ENCODE data around the gene COL16A1.

The COL16A1 gene

DNA sequence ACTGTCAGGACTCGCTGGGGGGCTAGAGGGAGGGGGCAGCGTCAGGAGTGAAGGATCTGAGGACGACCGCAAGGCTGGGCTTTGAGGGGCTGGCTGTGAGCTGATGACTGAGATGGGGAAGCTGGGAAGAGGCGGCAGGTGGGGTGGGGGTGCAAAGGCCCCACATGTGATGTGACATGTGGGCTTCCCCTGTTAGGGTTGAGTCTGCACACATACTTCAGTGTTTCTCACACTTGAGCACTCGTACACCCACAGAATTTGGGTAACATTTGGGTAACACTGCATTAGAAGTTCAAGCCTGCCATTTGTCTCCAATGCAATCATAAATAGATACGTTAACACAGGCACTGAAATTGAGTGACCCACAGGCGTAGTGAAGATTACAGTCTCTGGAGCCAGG is 16.2 kb downstream of the COL16A1 start:
- DNase-seq (ENCODE audit: low spot score): no peak

DNA sequence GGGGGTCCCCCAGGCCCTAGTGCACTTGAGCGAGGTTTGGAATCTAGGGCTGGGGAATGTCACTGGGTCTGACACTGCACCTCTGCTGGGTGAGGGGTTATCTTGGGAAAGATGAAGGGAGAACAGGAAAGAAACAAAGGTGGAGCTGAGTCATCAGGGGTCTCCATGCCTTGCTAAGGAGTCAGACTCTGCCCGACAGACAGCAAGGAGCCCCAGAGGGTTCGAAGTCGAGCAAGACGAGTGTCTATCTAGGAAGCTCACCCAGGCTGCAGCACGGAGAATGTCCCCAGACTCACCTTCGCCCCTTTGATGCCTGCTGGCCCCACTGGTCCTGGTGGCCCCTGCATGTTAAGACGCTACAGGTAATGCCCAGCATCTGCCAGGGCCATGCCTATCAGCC is 18.0 kb downstream of the COL16A1 start:
- DNase-seq (ENCODE audit: low spot score): no peak

DNA sequence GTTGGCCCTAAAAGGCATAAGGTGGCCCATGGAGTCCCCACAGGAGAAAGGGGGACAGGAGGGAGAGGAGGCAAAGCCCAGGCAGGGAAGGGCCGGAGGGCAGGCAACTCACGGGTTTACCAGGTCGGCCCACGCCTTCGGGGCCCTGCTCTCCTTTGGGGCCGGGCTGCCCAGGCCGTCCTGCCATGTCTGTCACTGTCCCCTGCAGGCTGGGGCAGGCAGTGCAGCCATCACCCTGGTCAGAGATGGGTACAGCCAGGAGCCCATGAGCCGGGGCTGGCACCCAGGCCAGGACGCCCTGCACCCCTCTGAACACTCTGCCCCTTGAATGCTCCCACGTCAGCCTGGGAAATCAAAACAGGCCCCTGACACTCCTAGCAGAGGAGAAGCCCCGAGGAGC is 19.8 kb downstream of the COL16A1 start:
- no peak for DNase-seq (ENCODE audit: low spot score)

DNA sequence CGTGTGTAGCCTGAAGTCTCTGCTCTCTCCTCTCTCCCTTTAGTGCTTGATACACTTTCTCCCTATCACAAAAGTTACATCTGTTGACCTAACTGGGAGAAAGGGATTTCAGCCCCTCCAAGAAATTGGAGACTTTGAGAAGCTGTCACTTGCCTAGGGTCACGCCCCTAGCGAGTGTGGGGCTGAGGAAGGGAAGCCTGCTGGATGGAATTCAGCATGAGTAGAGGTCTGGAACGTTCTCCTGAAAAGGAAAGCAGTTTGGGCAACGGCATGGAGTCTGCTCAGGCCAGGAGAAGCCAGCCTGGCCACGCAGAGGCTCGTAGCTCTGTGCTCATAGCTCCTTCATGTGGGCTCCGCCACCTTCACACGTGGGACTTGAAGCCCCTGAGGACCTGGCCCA is 22.4 kb downstream of the COL16A1 start:
- no peak for DNase-seq (ENCODE audit: low spot score)

DNA sequence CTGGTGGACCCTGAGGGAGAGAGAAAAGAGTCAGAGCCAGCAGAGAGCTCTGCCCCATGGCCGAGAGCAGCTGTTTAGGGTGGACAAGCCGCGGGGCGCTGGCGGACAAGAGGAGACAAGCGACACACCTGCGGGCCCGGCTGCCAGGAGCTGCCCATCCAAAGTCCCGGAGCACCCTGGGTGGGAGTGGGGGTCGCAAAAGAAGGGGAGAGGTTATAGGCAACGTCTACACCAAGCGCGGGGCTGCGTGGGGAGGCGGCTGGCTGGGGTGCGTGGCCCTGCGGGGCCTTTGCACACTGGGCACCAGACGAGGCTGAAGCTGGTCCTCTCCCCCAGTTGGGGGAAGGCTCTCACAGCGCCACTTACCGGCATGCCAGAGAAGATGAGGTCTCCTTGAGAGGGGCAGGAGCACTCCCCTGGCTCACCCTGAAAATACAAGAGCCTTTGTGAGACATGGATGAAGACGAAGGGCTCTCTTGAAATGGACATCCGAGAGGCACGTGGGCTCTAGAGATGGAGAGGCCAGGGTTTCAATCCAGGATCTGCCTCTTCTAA is 24.1 kb downstream of the COL16A1 start:
- DNase-seq (ENCODE audit: low spot score): no peak

DNA sequence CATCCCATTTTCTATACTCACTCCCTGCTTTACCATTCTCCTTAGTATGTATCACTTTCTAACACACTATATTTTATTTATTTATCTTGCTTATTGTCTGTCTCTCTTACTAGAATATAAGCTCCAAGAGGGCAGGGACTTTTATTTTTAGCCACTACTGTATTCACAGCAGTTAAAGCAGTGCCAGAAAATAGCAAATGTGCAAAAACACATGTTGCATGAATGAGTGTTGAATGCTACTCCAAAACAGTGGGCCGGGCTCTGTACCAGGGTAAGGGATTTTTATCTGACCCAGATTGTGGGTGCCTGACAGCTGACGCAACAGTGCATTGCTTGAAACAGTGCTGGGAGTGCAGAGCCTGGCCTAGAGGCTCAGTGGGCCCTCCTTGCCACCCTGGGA is 24.7 kb downstream of the COL16A1 start:
- no peak for DNase-seq (ENCODE audit: low spot score)

DNA sequence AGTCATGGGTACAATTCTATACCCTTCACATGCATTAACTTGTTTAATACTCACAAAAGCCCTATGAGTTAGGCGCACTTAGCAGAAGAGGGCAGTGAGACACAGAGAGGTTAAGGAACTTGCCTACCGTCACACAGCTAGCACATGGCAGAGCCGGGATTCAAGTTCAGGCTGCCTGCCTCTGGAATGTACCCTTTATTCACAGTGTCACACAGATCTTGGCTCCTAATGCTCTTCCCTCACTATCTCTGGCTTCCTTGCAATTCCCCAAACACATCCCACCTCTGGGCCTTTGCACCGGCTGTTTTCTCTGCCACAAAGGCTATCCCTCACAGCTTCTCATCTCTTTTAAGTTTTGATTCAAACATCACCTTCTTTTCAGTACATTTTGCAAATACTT is 25.1 kb downstream of the COL16A1 start:
- DNase-seq (ENCODE audit: low spot score): no peak

DNA sequence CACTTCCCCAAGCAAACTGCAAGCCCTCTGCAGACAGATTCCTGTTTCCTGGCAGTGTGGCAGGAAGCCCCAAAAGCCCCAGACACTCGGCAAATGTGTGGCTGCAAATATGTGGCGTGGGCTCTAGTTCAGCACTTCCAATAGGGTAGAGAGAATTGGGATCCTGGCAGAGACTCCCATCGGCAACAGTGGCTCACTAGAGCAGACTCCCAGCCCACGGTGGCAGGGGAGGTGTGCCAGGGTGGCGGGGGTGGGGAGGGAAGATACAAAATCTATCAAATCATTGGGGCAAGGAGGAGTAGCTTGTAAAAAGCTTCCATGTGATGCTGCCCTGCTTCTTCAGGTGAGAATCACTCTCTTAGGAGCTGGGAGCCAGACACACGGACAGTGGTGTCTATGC is 25.9 kb downstream of the COL16A1 start:
- no peak for DNase-seq (ENCODE audit: low spot score)

DNA sequence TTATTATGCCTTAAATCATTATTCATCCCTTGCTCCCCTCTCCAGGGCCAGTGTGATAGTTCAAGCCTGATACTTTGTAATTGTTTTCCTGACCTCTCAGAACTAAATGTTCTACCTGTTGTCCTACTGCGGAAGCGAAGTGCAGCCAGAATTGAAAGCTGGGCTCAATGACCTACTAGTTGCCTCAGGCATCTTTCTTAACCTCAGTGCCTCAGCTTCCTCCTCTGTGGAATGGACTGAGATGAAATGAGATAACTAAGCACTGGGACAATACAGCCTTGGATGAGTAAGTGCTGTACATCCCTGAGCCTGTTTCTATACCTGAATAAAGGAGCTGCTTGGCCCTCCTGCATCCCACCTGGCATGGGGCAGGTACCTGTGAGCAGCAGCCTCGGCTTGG is 26.4 kb downstream of the COL16A1 start:
- no peak for DNase-seq (ENCODE audit: low spot score)

DNA sequence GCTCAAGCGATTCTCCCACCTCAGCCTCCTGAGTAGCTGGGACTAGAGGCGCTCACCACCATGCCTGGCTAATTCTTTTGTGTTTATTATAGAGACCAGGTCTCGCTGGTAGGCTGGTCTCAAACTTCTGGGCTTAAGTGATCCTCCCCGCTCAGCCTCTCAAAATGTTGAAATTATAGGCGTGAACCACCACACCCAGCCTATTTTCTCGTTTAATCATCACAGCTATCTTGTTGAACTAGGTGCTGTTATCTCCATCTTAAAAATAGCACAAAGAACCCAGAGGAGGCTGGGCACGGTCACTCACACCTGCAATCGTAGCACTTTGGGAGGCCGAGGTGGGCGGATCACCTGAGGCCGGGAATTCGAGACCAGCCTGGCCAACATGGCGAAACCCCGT is 28.1 kb downstream of the COL16A1 start:
- DNase-seq (ENCODE audit: low spot score): no peak

DNA sequence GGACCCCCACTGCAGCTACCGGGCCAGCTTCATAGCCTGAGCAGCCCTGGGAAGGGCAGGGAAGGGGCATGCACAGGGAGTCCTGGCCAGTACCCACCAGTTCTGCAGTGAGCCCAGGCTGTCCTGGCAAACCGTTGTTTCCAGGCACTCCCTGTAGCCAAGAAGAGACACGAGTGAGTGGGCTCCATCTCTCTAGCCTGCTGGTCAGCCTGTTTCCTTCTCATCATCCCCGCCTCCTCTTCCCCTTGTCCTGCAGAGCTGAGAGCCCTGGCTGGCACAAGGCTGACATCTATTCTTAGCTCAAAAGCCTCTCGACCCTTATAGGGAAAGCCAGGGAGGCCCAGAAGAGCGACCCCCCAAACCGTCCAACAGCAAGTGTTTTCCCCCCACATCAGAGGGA is 28.7 kb downstream of the COL16A1 start:
- no peak for DNase-seq (ENCODE audit: low spot score)

DNA sequence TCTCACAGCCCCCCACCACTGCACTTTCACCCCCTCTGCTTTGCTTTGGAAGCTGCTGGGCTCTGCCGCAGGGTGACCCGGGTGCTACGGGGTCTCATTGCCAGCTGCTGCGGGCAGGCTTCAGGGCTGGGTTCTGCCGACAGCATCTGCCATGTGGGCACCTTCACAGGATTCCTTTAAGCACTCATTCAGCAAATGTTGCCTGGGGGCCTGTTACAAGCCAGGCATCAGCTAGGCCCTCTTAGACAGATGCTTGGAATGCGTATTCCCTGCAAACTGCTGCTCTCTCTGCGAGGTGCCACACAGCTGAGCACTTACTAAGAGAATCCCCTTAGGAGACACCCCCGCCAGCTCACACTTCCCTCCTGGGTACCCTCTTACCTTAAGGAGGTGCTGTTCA is 29.2 kb downstream of the COL16A1 start:
- no peak for DNase-seq (ENCODE audit: low spot score)

DNA sequence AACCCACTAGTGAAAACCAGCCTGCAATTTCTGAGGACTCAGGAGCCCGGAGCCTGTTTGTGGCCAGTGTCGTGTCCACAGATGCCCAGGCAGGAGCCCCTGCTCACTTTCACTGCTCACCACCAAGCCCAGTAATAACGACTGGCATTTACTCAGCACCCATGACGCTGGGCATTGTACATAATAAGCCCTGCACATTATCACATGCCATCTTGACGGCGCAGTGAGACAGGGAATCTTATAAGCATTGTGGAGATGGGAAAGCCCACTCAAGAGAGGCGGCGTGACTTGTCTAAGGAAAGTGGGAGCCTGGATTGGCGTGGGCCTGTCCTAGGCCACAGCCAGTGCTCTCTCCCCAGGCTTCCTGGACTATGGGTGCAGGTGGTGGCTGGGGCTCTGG is 30.4 kb downstream of the COL16A1 start:
- no peak for DNase-seq (ENCODE audit: low spot score)

DNA sequence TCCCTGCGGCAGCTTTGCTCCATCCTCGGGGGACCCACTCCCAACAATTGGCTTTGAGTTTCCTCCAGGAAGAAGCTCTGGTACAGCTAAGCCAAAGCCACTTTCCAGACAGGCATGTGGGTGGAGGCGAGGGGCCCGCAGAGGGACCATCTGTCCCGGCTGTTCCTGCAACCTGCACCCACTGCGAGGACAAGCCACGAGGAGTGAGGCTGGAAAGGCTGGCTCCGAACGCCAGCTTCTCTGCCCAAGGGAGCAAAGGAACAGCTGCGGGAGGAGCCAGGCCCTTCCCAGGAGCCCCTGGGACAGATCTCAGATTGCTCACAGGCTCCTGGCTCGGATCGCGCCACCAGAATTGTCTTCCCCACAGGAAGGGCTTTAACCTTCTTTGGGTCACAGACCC is 30.8 kb downstream of the COL16A1 start:
- no peak for DNase-seq (ENCODE audit: low spot score)

DNA sequence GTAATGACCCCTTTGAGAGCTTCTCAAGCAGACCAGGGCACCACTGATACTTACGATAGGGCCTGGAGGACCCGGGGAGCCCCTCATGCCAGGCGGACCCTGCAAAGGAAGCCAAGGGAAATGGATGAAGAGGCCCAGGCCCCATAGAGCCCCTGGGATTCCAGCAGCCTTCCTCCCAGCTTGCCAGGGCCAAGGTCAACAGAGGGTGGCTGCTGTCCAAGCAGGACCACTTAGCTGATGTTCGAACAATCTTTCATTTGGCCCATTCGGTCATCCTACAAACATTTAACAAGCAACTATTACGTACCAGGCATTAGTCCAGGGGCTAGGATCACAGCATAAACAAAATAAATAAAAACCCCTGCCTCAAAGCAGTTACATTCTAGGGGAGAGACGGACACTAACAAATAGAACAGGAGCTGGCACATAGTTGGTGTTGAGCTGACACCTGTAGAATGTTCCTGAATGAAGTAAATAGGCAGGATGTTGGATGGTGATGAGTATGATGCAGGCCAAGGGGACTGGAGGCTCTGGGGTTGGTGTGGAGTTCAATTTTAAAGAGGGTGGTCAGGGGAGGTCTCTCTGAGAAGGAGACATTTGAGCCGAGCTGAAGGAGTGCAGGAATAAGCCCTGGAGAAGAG is 32.1 kb downstream of the COL16A1 start:
- DNase-seq (ENCODE audit: low spot score): no peak

DNA sequence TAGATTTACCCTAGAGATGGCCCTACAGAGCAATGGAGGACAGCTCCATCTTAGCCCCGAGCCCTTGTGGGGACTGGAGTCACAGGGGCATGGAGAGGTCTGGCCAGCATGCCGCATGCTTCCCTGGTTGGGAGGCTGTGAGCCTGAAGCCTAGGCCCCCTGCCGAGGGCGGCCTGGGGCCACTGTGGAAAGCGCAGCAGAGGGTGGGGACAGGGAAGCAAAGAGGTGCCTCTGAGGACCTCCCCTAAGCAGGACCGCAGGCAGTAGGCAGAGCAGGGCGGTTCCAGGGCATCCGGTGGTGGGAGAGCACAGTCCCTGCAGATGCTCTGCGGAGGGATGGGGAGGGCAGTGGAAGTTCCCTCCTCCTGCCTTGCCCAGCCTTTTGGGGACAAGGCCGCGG is 32.7 kb downstream of the COL16A1 start:
- DNase-seq (ENCODE audit: low spot score): no peak

DNA sequence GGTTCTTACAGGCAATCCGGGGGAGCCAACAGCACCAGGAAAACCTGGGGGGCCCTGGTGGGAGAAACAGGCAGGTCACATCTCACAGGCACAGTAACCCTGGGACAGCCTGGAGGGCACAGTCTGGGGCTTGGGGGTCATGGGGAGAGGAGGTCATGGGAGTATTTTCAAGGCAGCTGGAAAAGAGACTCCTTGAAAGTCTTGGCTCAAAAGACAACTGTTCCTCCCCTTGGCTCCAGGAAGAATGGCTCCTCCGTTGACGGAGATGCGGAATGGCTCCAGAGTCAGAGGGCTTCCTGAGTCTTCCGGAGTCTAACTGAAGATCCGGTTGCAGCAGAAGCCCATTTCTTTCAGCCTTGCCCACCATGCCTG is 33.2 kb downstream of the COL16A1 start:
- no peak for DNase-seq (ENCODE audit: low spot score)

DNA sequence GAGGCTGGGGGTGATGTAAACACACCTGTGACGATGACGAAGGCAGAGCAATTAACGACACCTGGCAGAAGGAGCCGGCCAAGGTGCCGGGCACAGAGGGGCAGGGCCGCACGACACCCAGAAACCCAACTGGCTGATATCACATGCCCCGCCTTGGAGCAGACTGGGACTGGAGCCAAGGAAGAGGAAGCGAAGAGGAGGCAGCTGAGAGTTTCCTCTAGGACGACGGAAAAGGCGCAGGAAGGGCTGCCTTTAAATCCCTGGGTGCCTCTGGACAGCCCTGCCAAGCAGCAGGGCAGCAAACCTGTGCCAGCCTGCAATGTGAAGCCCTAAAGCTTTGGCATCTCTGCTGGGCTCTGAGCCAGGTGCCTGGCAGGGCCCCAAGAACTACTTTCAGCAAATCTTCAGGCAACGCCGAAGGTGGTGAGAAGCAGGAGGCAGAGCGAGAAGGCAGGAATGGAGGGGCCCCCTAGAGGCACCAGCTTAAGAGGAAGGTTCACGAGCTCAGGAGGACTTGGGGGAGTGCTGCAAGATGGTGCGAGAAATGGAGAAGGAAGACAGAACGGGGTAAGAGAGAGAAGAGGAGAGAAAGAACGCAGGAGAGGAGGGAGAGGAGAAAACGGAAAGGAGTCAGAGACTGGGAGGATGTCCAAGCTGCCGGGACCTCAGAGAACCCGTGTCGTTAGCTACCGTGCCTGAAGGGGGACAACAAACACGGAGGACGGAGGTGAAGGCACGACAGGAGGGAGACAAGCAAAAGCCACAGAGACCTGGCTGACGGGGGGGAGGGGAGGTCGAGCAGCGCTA is 33.8 kb downstream of the COL16A1 start:
- DNase-seq (ENCODE audit: low spot score): no peak

DNA sequence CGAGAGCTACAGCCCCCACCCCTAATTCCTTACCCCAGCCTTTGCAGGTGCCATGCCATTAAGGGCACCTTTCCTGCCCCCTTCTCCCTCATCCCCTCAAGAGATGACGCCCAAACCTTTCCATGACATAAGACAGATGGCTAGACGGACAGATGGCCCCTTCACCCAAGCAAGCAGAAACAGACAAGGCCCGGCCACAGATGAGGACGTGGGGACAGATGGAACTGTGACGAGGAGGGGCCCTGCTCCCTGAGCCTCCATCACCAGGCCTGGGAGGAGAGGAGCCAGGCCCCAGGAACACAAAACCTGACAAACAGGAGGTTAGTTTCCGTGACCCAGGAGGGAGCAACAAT is 34.4 kb downstream of the COL16A1 start:
- no peak for DNase-seq (ENCODE audit: low spot score)

DNA sequence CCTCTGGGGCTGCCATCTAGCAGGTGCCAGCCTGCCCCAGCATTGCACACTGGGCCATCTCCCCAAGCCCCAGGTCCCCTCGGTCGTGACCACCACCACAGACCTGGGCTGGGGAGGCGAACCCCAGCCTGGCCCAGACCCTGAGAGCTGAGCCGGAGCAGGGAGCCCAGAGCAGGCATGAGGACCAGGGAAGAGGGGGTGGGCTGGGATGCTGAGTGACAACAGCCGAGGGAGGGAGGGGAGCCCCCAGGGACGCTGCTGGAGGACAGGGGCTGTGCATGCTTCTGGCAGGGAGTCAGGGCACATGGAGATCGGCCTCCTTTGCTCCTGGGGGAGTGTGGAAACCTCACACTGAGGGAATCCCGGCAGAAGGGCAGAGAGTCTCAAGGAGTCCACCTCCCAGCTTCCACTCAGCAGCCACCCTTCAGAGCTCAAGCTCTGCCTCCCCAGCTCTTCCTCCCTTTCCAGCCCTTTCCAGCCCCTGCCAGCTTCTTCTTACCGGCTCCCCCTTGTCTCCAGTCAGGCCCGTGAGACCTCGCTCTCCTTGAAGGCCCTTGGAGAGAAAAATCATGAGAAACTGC is 35.4 kb downstream of the COL16A1 start:
- no peak for DNase-seq (ENCODE audit: low spot score)

DNA sequence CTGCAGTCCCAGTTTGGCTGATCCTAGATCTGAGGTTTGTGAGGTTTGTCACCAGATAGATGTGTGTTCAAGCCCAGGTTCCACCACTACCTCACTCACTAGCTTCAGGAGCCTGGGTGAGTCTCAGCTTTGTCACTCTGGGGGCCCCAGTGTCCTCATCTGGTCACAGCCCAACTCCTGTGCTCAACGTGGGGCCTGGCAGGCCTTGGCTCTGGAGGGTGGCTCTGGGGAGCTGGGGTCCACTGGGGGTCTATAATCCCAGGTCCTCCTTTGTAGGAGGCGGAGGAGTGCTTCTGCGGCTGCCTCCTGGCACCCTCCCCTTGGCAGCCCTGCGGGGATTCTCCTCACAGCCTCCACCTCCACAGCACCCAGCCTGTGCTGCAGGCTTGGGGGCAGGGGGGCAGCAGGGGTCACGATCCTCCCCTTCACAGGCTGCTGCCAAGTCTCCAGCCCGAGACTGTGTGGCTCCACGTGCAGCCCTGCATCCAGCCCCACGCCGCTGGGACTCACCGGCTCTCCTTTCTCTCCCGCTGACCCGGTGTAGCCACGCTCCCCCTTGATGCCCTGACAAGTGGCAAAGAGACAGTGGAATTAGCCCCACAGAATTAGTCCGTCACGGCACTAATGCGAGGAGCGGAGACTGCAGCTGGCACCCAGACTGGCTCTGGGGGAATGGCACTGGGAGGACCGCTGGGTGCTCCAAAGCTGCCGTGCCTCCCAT is 36.6 kb downstream of the COL16A1 start:
- no peak for DNase-seq (ENCODE audit: low spot score)

DNA sequence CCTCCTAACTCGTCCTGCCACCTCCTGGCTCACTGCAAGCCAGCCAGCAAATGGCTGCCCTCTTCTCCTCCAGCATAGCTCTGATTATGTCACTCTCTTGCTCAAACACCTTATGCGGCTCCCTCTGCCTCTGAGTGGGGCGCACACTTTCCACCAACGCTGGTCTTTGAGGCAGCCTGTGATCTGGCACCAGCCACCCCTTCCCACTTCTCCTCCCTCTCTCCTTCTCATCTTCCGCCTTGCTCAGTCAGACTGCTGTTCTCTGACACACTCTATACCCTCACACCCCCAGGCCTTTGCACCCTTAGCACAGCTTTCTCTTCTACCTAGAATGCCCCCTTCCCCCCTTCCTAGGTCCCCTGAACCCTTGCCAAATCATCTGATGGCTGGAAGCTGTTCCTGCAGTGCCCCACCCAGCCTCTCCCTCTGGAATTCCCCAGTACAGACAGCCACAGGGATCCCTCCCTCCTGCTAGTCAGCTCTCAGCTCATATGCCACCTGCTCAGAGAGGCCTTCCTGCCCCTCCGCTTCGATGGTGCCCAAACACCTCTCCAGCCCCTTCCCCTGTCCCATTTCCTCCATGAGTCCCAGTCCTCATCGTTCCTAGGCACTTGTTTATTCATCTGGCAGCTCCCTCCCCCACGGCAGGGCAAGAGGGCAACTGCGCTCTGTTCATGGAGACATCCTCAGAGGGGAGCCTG is 37.4 kb downstream of the COL16A1 start:
- DNase-seq (ENCODE audit: low spot score): no peak
